GM19324 (cell line): ENCODE measurements around the gene ZNF750.

Source experiments
- ATAC-seq: cut with Tn5 transposase; IDR thresholded peaks from one replicate; pipeline ENCODE4 v1.9.1; 2021; ENCODE audit warnings: mild to moderate bottlenecking, moderate library complexity; ENCODE audit not compliant: unreplicated experiment, low FRiP score

Gene ZNF750

GRCh38 chr17:82836823-82837357, 2.9 kb downstream of the ZNF750 start:
- ATAC-seq, result no peak

- no peak for ATAC-seq
Measured at GRCh38 chr17:82835766-82836512, 3.9 kb downstream of the ZNF750 start.

DNA sequence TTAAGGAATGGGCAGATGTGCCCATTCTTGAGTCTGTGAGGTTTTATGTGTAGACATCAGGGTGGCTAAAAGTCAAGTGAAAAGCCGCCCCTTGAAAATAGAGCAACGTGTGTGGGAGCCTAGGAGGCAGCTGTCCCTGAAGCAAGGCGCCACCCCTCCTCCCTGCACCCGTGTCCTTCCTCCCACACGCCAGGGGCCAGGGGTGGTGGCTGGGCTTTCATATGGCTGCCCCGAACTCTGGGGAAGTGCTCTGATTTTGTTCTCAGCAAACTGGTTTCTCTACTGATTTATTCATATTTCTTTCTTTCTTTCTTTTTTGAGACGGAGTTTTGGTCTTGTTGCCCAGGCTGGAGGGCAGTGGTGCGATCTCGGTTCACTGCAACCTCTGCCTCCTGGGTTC, 4.7 kb downstream of the ZNF750 start:
- ATAC-seq, result no peak

- ATAC-seq, result no peak
Measured at GRCh38 chr17:82832881-82833475, 6.8 kb downstream of the ZNF750 start.

DNA sequence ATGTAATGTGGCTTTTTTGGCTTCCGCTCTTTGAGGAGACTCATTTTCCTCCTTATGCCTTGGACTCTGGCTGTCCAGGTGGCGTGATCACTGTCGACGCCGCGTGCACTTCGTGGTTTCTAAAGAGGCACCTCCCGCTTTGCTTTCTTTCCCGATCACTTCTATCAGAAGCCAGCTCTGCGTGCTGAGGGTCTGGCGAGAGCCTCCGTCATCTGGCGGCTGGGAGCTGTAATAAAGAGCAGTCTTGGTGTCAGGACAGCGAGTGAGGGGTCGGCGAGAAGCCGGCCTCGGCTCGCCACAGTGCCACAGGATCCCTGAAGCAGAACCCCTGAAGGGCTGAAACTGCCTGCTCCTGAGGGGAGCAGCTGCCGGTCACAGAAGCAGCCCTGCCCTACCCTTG, 7.4 kb downstream of the ZNF750 start:
- no peak for ATAC-seq

DNA sequence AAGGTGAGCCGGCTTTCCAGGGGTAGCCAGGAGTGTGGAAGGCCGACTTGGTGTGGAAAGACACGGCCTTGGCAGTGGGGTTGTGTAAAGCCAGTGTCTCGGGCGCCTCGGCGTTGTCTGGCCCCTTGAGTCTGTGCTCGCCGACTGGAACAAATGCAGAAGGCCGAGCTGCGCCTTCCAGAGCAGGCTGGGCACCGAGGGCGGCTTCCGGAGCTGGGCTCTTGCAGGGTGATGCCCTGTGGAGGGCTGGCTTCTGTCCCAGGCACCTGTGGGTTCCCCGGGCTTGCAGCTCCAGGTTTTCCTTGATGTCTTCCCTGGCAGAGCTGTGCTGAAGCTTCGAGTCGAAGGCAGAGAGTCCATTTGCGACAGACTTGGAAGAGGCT, 8.0 kb downstream of the ZNF750 start:
- no peak for ATAC-seq

- no peak for ATAC-seq
Measured at GRCh38 chr17:82831041-82831817, 8.6 kb downstream of the ZNF750 start.

GRCh38 chr17:82830249-82830661, 9.6 kb downstream of the ZNF750 start:
- ATAC-seq, result no peak

DNA sequence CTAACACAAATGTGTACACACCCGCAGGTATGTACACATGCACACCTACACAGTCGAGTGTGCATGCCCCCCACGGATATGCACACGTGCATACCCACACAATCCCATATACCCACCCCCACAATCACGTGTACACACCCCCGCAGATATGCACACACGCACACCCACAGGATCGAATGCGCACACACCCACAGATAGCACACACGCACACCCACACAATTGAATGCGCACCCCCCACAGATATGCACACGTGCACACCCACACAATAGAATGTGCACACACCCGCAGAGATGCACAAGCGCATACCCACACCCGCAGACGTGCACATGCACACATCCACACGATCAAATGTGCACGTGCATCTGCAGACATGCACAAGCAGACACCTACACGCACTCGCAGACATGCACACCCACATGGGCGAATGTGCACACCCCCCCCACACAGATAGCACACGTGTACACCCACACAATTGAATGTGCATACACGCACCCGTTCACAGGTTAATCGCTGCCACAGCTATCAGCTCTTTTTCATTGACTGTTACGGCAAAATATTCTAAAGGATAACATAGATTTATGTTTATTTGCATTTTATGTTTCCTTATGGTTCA, 10.8 kb downstream of the ZNF750 start:
- ATAC-seq, result no peak

- no peak for ATAC-seq
Measured at GRCh38 chr17:82826956-82827355, 12.9 kb downstream of the ZNF750 start.

DNA sequence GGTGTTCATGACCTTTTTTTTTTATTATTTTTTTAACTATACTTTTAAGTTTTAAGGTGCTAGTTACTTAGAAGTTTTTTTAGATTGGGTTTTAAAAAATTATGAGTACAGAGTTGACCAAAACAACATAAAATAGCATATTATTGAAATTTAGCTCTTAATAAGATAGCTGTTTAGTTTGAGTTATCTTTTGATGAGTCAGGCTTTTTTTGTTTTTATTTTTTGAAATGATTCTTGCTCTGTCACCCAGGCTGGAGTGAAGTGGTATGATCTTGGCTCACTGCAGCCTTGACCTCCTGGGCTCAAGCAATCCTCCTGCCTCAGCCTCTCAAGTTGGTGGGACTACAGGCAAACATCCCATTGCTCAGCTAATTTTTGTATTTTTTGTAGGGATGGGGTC, 13.6 kb downstream of the ZNF750 start:
- ATAC-seq, result no peak

DNA sequence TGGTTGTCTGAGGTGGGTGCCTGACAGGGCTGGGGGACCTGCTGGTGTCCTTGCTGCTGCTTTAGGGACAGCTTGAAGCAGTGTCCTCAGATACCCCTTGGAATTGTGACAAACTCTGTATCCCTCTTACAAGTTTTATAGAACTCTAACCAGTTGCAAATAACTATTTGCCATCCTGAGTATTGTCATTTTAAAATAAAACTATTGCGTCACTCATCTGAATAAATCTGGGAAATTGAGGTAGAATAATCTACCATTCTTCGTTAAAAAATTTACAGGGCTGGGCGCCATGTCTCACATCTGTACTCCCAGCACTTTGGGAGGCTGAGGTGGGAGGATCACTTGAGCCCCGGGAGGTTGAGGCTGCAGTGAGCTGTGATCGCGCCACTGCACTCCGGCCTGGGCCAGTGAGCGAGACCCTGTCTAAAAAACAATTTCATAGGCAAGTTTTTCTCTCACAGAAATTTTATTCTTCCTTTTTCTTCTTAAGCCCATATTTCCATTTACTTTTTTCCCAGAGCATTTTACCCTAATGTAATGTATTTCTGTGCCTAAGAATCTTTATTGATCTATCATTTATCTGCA, 14.2 kb downstream of the ZNF750 start:
- no peak for ATAC-seq

GRCh38 chr17:82823004-82823403, 16.8 kb downstream of the ZNF750 start:
- no peak for ATAC-seq

- ATAC-seq, result no peak
Measured at GRCh38 chr17:82822281-82822680, 17.5 kb downstream of the ZNF750 start.

DNA sequence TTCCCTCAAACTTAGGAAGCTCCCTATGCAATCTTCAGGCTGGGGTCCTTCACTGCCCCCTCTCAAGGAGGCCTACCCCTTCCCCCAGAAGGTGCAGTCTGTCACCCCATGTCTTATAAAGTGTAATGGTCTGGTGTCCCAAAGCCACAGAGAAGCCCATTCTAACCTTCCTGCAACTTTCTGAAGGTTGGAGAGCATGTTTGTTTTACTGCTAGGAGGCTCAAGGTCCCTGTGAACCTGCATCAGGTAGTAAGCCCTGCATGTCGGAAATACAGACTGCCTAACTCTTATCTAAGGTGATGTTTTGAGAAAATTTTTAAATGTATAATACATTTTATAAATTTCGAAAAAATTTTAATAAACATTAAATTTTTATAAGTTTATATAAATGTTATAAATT, 18.3 kb downstream of the ZNF750 start:
- ATAC-seq, result no peak

DNA sequence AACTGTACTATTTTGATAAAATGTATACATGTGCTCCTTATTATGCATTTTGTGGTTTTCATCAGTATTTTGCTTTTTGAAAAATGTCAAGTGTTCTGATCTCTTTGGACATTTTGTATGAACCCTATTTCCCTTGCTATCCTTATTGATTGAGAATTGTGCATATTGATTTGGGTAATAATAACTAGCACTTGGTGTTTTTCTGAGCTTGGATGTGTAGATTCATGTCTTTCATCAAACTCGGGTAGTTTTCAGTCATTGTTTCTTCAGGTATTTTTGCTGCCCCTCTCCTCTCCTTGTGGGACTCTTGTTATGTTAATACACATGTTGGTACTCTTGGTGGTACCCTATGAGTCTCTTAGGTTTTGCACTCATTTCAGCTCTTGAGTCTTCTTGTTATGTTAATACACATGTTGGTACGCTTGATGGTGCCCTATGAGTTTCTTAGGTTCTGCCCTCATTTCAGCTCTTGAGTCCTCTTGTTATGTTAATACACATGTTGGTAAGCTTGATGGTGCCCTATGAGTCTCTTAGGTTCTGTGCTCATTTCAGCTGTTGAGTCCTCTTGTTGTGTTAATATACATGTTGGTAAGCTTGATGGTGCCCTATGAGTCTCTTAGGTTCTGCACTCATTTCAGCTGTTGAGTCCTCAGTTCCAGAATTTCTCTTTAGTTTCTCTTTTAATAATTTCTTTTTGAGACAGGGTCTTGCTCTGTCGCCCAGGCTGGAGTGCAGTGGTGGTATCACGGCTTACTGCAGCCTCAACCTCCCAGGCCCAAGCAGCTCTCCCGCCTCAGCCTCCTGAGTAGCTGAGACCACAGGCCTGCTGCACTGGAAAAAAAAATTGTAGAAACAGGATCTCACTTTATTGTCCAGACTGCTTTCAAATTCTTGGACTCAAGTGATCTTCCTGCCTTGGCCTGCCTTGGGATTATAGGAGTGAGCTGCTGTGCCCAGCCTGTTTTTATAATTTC, 19.3 kb downstream of the ZNF750 start:
- no peak for ATAC-seq

DNA sequence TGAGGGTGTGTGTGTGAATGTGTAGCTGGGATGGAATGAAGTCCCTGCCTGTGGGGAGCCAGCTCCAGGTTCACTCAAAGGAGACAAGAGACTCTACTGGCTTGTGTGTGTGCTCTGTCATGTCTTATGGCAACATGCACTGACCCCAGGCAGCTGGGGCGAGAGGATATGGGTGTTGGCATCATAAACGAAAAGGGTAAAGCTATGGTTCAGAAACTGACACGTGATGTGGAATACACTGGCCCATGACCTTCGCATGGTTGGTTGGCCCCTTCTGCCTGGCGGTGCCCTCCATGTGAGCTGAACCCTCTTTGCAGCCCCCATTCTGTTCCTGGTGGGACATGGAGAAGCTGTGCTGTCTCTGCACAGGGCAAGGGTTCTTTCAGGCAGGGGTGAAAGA, 21.9 kb downstream of the ZNF750 start:
- no peak for ATAC-seq

GRCh38 chr17:82816358-82816757, 23.5 kb downstream of the ZNF750 start:
- ATAC-seq, result no peak

DNA sequence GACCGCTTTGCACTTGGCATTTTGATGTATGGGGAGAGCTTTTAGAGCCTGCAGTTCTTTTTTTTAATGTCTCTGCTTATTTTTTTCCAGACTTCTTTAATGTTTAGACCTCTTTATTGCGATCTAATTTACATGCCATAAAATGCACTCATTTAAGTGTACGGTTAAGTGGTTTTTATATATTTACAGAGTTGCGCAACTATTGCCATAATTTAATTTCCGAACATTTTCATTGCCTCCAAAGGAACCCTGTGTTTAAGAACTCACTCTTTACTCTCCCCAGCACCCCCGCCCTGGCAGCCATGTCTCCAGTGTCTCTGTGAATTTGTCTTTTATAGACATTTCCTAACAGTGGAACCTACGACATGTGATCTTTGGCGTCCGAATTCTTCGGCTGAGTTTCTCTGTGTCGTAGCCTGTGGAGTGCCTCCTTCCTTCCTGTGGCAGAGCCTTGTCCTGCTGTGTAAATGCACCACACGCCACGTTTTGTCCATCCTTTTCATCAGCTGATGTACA, 24.0 kb downstream of the ZNF750 start:
- no peak for ATAC-seq
